ENCODE data around the gene DHDH. TPM values are rescaled to one million over a fixed set of nuclear protein-coding genes. Genes with fewer than 3 reads are reported as not detected.

DHDH gene
- total and polyA plus RNA-seq, 2 of the 13 experiments (the other 11 are each of a cell fraction or from before 2014, with no cell fraction given) = 0.13 to 0.91 TPM

DNA sequence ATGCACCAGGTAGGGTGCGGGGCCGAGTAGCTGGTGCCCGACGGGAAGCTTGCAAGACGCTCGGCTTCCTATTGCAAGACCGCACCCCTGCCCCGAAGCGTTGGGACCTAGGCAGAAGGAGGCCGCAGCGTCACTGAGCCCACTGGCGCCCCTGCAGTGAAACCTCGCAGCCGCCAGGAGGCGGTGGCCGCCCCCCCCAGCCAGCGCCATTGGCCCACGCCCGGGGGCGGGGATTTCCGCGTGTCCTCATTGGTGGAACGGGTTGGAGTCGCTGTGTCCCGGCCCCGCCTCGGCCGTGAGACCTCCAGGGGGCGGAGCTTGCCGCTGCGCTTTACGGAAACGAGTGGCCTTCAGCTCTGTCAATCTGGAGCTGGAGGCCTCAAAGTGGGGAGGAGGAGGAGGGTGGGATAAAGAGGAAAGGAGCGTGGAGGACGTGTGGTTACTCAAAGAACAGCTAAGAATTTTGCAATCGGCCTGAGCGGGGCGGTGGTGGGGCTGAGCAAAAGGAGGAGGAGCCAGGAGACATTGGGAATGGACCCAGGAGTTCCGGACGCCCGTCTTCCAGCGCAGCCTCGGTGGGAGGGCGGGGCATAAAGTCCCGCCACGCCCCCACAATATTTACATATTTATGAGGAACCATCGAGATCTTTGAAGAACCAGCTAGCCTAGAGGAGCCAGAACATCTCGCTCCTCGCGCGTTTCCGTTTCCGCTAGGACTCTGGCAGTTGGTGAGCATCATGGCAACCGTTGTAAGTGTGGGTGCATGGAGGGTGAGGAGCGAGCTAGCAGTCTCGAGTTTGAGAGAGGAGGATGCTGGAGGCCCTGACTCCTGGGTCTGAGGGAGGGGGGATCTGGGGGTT, 59.9 kb downstream of the DHDH start, which contains the start of the genes GYS1 and RUVBL2 (continued):
- TF ChIP-seq, protein P1, sequence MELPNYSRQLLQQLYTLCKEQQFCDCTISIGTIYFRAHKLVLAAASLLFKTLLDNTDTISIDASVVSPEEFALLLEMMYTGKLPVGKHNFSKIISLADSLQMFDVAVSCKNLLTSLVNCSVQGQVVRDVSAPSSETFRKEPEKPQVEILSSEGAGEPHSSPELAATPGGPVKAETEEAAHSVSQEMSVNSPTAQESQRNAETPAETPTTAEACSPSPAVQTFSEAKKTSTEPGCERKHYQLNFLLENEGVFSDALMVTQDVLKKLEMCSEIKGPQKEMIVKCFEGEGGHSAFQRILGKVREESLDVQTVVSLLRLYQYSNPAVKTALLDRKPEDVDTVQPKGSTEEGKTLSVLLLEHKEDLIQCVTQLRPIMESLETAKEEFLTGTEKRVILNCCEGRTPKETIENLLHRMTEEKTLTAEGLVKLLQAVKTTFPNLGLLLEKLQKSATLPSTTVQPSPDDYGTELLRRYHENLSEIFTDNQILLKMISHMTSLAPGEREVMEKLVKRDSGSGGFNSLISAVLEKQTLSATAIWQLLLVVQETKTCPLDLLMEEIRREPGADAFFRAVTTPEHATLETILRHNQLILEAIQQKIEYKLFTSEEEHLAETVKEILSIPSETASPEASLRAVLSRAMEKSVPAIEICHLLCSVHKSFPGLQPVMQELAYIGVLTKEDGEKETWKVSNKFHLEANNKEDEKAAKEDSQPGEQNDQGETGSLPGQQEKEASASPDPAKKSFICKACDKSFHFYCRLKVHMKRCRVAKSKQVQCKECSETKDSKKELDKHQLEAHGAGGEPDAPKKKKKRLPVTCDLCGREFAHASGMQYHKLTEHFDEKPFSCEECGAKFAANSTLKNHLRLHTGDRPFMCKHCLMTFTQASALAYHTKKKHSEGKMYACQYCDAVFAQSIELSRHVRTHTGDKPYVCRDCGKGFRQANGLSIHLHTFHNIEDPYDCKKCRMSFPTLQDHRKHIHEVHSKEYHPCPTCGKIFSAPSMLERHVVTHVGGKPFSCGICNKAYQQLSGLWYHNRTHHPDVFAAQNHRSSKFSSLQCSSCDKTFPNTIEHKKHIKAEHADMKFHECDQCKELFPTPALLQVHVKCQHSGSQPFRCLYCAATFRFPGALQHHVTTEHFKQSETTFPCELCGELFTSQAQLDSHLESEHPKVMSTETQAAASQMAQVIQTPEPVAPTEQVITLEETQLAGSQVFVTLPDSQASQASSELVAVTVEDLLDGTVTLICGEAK (IDR thresholded peaks at IDR 0.05) = peak; percentile 67
- TF ChIP-seq, protein P1 (CRISPR knock-in tag; IDR thresholded peaks at IDR 0.05) = peak; percentile 44; the same call in 1 of the 2 replicates
- TF ChIP-seq, protein P2, sequence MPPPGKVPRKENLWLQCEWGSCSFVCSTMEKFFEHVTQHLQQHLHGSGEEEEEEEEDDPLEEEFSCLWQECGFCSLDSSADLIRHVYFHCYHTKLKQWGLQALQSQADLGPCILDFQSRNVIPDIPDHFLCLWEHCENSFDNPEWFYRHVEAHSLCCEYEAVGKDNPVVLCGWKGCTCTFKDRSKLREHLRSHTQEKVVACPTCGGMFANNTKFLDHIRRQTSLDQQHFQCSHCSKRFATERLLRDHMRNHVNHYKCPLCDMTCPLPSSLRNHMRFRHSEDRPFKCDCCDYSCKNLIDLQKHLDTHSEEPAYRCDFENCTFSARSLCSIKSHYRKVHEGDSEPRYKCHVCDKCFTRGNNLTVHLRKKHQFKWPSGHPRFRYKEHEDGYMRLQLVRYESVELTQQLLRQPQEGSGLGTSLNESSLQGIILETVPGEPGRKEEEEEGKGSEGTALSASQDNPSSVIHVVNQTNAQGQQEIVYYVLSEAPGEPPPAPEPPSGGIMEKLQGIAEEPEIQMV (CRISPR knock-in tag; IDR thresholded peaks at IDR 0.05; ENCODE audit: low read depth) = no peak
- TF ChIP-seq ZSCAN20 (CRISPR knock-in tag; IDR thresholded peaks at IDR 0.05; ENCODE audit: borderline replicate concordance) = no peak
- no peak for TF ChIP-seq PCBP2 (optimal IDR thresholded peaks at IDR 0.05; ENCODE audit: low read depth, low read length, poor library complexity, severe bottlenecking)
- no peak for TF ChIP-seq TEAD2 (CRISPR knock-in tag; IDR thresholded peaks at IDR 0.05)
- TF ChIP-seq, protein P3, sequence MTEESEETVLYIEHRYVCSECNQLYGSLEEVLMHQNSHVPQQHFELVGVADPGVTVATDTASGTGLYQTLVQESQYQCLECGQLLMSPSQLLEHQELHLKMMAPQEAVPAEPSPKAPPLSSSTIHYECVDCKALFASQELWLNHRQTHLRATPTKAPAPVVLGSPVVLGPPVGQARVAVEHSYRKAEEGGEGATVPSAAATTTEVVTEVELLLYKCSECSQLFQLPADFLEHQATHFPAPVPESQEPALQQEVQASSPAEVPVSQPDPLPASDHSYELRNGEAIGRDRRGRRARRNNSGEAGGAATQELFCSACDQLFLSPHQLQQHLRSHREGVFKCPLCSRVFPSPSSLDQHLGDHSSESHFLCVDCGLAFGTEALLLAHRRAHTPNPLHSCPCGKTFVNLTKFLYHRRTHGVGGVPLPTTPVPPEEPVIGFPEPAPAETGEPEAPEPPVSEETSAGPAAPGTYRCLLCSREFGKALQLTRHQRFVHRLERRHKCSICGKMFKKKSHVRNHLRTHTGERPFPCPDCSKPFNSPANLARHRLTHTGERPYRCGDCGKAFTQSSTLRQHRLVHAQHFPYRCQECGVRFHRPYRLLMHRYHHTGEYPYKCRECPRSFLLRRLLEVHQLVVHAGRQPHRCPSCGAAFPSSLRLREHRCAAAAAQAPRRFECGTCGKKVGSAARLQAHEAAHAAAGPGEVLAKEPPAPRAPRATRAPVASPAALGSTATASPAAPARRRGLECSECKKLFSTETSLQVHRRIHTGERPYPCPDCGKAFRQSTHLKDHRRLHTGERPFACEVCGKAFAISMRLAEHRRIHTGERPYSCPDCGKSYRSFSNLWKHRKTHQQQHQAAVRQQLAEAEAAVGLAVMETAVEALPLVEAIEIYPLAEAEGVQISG (CRISPR knock-in tag; IDR thresholded peaks at IDR 0.05) = peak; percentile 98
- no peak for TF ChIP-seq ZNF296 (CRISPR knock-in tag; conservative IDR thresholded peaks at IDR 0.05)
- no peak; the same call in 1 of the 2 replicates for TF ChIP-seq RXRB (CRISPR knock-in tag; IDR thresholded peaks at IDR 0.05; ENCODE audit: borderline replicate concordance)
- no peak for TF ChIP-seq ZNF24 (IDR thresholded peaks at IDR 0.05)
- TF ChIP-seq ZNF441 (CRISPR knock-in tag; IDR thresholded peaks at IDR 0.05; ENCODE audit: borderline replicate concordance) = peak; percentile 15; the same call in 1 of the 2 replicates
